ENCODE data around the gene PCNT. TPM values are rescaled to one million over a fixed set of nuclear protein-coding genes. Genes with fewer than 3 reads are reported as not detected.

Gene PCNT
- total RNA-seq, 3 donors from 2014 or later (not counting 1 experiment from before 2014, with no cell fraction given) = 83.6 to 94.9 (median 84.0) TPM

DNA sequence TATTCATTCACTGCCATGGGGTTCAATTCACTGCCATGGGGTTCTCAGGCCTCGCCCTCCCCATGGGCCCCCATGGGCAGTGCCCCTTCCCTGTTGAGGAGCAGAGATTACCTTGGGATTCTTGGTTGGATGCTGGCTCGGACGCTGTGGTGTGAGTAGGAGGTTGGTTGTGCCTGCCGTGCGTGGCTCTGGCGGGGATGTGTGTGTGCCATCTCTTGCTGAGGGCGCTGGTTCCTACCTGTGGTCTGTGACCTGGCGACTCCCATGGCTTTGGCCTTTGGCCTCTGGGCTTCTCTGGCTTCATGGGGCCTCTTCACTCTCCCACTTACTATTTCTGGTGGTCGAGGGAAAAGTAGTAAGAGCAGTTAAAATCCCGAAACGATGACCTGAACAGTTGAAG is 42.1 kb downstream of the PCNT start:
- Mint-ChIP-seq H3K27ac (no peak overlapping the region), H3K36me3 (peaks cover 7% of the 10 kb centered on the region), H3K27me3 (ENCODE audit: low read depth in 2 of 2) (no peaks in the 10 kb centered on the region), H3K9me3 (no peaks in the 10 kb centered on the region), H3K4me3 (no peak overlapping the region), H3K4me1 (peaks cover 16 to 17% of the 10 kb centered on the region in 2 donors)
- Histone ChIP-seq H3K4me1 (ENCODE audit: control insufficient read depth, insufficient read depth, low read length) (peaks cover 29% of the 10 kb centered on the region), H3K9me3 (ENCODE audit: control insufficient read depth, insufficient read depth, low read length) (no peaks in the 10 kb centered on the region), H3K36me3 (ENCODE audit: control insufficient read depth, insufficient read depth, low read length) (peaks cover 42% of the 10 kb centered on the region), H3K4me3 (ENCODE audit: low read length) (no peak overlapping the region), H3K27ac (ENCODE audit: low read length) (no peak overlapping the region), H3K27me3 (ENCODE audit: control insufficient read depth, insufficient read depth, low read length) (no peaks in the 10 kb centered on the region)
- TF ChIP-seq, protein P1, sequence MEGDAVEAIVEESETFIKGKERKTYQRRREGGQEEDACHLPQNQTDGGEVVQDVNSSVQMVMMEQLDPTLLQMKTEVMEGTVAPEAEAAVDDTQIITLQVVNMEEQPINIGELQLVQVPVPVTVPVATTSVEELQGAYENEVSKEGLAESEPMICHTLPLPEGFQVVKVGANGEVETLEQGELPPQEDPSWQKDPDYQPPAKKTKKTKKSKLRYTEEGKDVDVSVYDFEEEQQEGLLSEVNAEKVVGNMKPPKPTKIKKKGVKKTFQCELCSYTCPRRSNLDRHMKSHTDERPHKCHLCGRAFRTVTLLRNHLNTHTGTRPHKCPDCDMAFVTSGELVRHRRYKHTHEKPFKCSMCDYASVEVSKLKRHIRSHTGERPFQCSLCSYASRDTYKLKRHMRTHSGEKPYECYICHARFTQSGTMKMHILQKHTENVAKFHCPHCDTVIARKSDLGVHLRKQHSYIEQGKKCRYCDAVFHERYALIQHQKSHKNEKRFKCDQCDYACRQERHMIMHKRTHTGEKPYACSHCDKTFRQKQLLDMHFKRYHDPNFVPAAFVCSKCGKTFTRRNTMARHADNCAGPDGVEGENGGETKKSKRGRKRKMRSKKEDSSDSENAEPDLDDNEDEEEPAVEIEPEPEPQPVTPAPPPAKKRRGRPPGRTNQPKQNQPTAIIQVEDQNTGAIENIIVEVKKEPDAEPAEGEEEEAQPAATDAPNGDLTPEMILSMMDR (IDR thresholded peaks at IDR 0.05) = no peak
- WGBS (ENCODE audit: insufficient coverage) = 96% methylated on average over 11 of the region's 11 CpGs
- DNase-seq (no peak), ATAC-seq (no peak)
- intact Hi-C loops (cut with micrococcal nuclease) = no loop called here

GRCh38 chr21:46366561-46366960 is 42.6 kb downstream of the PCNT start:
- no peaks in the 10 kb centered on the region for H3K9me3 ChIP-seq (ENCODE audit: control insufficient read depth, insufficient read depth, low read length)
- WGBS (ENCODE audit: insufficient coverage) = 95% methylated on average over 19 of the region's 19 CpGs
- Mint-ChIP-seq H3K4me3 (no peak overlapping the region), H3K4me1 (peaks cover 16 to 17% of the 10 kb centered on the region in 2 donors), H3K36me3 (peaks cover 7% of the 10 kb centered on the region), H3K27me3 (ENCODE audit: low read depth in 2 of 2) (no peaks in the 10 kb centered on the region), H3K9me3 (no peaks in the 10 kb centered on the region), H3K27ac (no peak overlapping the region)
- no peak overlapping the region for H3K27ac ChIP-seq (ENCODE audit: low read length)
- DNase-seq = no peak
- H3K36me3 ChIP-seq (ENCODE audit: control insufficient read depth, insufficient read depth, low read length) = peaks cover 41% of the 10 kb centered on the region
- H3K27me3 ChIP-seq (ENCODE audit: control insufficient read depth, insufficient read depth, low read length) = no peaks in the 10 kb centered on the region
- H3K4me3 ChIP-seq (ENCODE audit: low read length) = no peak overlapping the region
- no peak for ATAC-seq
- TF ChIP-seq, protein P1 (IDR thresholded peaks at IDR 0.05) = no peak
- peaks cover 29% of the 10 kb centered on the region for H3K4me1 ChIP-seq (ENCODE audit: control insufficient read depth, insufficient read depth, low read length)
- intact Hi-C loops (cut with micrococcal nuclease) = no loop called here

DNA sequence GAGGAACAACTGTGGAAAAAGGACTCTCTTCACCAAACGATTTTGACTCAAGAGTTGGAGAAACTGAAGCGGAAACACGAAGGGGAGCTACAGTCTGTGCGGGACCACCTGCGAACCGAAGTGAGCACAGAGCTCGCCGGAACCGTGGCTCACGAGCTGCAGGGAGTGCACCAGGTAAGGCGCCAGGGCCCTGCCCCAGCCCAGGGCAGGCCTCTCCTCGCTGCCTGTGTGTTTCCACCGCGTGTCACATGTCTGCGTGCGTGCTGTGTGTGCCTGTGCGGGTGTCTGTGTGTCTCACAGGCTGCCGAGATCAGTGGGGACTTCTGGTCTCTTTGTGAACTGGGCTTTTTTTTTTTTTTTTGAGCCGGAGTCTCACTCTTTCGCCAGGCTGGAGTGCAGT is 43.0 kb downstream of the PCNT start:
- Mint-ChIP-seq H3K4me3 (no peak overlapping the region), H3K9me3 (no peaks in the 10 kb centered on the region), H3K36me3 (peaks cover 7% of the 10 kb centered on the region), H3K27ac (no peak overlapping the region), H3K27me3 (ENCODE audit: low read depth in 2 of 2) (no peaks in the 10 kb centered on the region), H3K4me1 (peaks cover 16 to 17% of the 10 kb centered on the region in 2 donors)
- no peaks in the 10 kb centered on the region for H3K9me3 ChIP-seq (ENCODE audit: control insufficient read depth, insufficient read depth, low read length)
- peaks cover 37% of the 10 kb centered on the region for H3K36me3 ChIP-seq (ENCODE audit: control insufficient read depth, insufficient read depth, low read length)
- 98% methylated on average over 20 of the region's 20 CpGs for WGBS (ENCODE audit: insufficient coverage)
- H3K27ac ChIP-seq (ENCODE audit: low read length) = no peak overlapping the region
- H3K4me1 ChIP-seq (ENCODE audit: control insufficient read depth, insufficient read depth, low read length) = peaks cover 29% of the 10 kb centered on the region
- H3K27me3 ChIP-seq (ENCODE audit: control insufficient read depth, insufficient read depth, low read length) = no peaks in the 10 kb centered on the region
- ATAC-seq (no peak), DNase-seq (no peak)
- no peak overlapping the region for H3K4me3 ChIP-seq (ENCODE audit: low read length)
- intact Hi-C loops (cut with micrococcal nuclease) = no loop called here
- TF ChIP-seq, protein P1 (IDR thresholded peaks at IDR 0.05) = no peak

Data from natural killer cell (primary cell).